GM18909 (cell line): ENCODE data around the gene KCNIP4.
A peak's percentile ranks its signal among the peaks of the same experiment; 100 is the strongest.
"Not testable (repeated sequence)": the region's sequence is repeated elsewhere in the genome, so short reads cannot be mapped to it uniquely, and the experiment has no call there.

Experiments used
- ATAC-seq: cut with Tn5 transposase; IDR thresholded peaks from one replicate; pipeline ENCODE4 v1.9.1; 2021; ENCODE audit warnings: mild to moderate bottlenecking; ENCODE audit not compliant: unreplicated experiment, poor library complexity

KCNIP4 gene

GRCh38 chr4:20760053-20760452 lies 1188.5 kb downstream of the KCNIP4 start:
- ATAC-seq: no peak

GRCh38 chr4:20754036-20754435 lies 1194.5 kb downstream of the KCNIP4 start:
- no peak for ATAC-seq

GRCh38 chr4:20752641-20753040 lies 1195.9 kb downstream of the KCNIP4 start:
- no peak for ATAC-seq

GRCh38 chr4:20746000-20746399 lies 1202.6 kb downstream of the KCNIP4 start:
- ATAC-seq: not testable (repeated sequence)

GRCh38 chr4:20735931-20736330 lies 1212.6 kb downstream of the KCNIP4 start:
- no peak for ATAC-seq

GRCh38 chr4:20724915-20725314 lies 1223.7 kb downstream of the KCNIP4 start:
- peak; percentile 98 for ATAC-seq

GRCh38 chr4:20723463-20723862 lies 1225.1 kb downstream of the KCNIP4 start:
- ATAC-seq: no peak

- ATAC-seq: no peak
Observed at GRCh38 chr4:20723019-20723418, 1225.6 kb downstream of the KCNIP4 start.

GRCh38 chr4:20711335-20711734 lies 1237.2 kb downstream of the KCNIP4 start:
- ATAC-seq: no peak

- ATAC-seq: peak; percentile 100
Observed at GRCh38 chr4:20700007-20700761, 1248.4 kb downstream of the KCNIP4 start, which contains the start of gene PACRGL. PACRGL (plus strand) TSS chr4:20700458; CDS start chr4:20704482, 4,024 bp downstream.

- no peak for ATAC-seq
Observed at GRCh38 chr4:20698820-20699219, 1249.8 kb downstream of the KCNIP4 start.

GRCh38 chr4:20698382-20698781 lies 1250.2 kb downstream of the KCNIP4 start:
- ATAC-seq: no peak

- ATAC-seq: no peak
Observed at GRCh38 chr4:20696815-20697214, 1251.8 kb downstream of the KCNIP4 start.

GRCh38 chr4:20687864-20688263 lies 1260.7 kb downstream of the KCNIP4 start:
- ATAC-seq: no peak

- peak; percentile 42 for ATAC-seq
Observed at GRCh38 chr4:20684852-20685763, 1263.5 kb downstream of the KCNIP4 start.

- no peak for ATAC-seq
Observed at GRCh38 chr4:20683766-20684165, 1264.8 kb downstream of the KCNIP4 start.

GRCh38 chr4:20682853-20683252 lies 1265.7 kb downstream of the KCNIP4 start:
- ATAC-seq: no peak

- no peak for ATAC-seq
Observed at GRCh38 chr4:20681271-20681670, 1267.3 kb downstream of the KCNIP4 start.

GRCh38 chr4:20680736-20681135 lies 1267.8 kb downstream of the KCNIP4 start:
- no peak for ATAC-seq

- ATAC-seq: no peak
Observed at GRCh38 chr4:20679951-20680350, 1268.6 kb downstream of the KCNIP4 start.
